Measurements from ENCODE around the gene FZD4.

- no peak for TF ChIP-seq GATA3 (IDR thresholded peaks at IDR 0.05; ENCODE audit: low read depth, low read length)
- TF ChIP-seq GATA2 (IDR thresholded peaks at IDR 0.05; ENCODE audit: low read depth, low read length), result no peak
These were observed 44.2 kb upstream of the FZD4 start for GRCh38 chr11:86999388-86999787.
